ENCODE results near the gene CST2.

DNA sequence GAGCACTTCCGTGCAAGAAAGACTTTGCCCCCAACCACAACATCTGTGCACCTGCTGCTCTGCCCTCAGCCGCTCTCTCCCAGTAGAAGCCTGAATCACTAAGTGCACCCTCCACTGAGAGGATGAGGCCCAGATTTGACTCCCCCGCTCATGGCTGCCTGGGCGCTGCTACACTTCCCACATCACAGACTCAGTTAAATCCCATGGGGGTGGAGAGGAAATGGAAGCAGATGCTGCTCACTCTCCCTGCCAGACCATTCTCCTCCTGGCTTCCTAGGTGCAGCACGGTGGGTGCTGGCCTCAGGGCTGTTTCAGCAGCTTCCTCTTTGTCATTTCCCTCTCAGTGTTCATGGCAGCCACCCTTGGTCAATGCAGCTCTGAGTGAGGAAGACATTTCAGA is 48.2 kb upstream of the CST2 start:
- TF ChIP-seq, protein P1, sequence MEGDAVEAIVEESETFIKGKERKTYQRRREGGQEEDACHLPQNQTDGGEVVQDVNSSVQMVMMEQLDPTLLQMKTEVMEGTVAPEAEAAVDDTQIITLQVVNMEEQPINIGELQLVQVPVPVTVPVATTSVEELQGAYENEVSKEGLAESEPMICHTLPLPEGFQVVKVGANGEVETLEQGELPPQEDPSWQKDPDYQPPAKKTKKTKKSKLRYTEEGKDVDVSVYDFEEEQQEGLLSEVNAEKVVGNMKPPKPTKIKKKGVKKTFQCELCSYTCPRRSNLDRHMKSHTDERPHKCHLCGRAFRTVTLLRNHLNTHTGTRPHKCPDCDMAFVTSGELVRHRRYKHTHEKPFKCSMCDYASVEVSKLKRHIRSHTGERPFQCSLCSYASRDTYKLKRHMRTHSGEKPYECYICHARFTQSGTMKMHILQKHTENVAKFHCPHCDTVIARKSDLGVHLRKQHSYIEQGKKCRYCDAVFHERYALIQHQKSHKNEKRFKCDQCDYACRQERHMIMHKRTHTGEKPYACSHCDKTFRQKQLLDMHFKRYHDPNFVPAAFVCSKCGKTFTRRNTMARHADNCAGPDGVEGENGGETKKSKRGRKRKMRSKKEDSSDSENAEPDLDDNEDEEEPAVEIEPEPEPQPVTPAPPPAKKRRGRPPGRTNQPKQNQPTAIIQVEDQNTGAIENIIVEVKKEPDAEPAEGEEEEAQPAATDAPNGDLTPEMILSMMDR (conservative IDR thresholded peaks at IDR 0.05): no peak
- no peak for TF ChIP-seq ZFX (IDR thresholded peaks at IDR 0.05)

Measured in C4-2B (cell line).